Osteocyte (in vitro differentiated cells): ENCODE data around the gene FBP2. TPM values are rescaled to one million over a fixed set of nuclear protein-coding genes. Genes with fewer than 3 reads are reported as not detected.

Source experiments
- DNase-seq: peaks from one replicate; pipeline ENCODE4 v3.0.0; 2021; ENCODE audit warnings: mixed read lengths; ENCODE audit not compliant: unreplicated experiment; ENCODE audit errors: extremely low spot score
- H3K27ac Mint-ChIP-seq: one replicate; pipeline ENCODE4 v1.8.0; 2021; ENCODE audit warnings: mild to moderate bottlenecking, mixed read lengths; ENCODE audit not compliant: unreplicated experiment
- H3K27me3 Mint-ChIP-seq: one replicate; pipeline ENCODE4 v1.8.0; 2021; ENCODE audit warnings: mixed read lengths; ENCODE audit not compliant: unreplicated experiment
- H3K36me3 Mint-ChIP-seq: one replicate; pipeline ENCODE4 v1.8.0; 2021; ENCODE audit warnings: mixed read lengths; ENCODE audit not compliant: unreplicated experiment
- H3K4me1 Mint-ChIP-seq: one replicate; pipeline ENCODE4 v1.8.0; 2021; ENCODE audit warnings: mixed read lengths; ENCODE audit not compliant: unreplicated experiment
- H3K4me3 Mint-ChIP-seq: one replicate; pipeline ENCODE4 v1.8.0; 2021; ENCODE audit warnings: mild to moderate bottlenecking, moderate library complexity, mixed read lengths; ENCODE audit not compliant: unreplicated experiment
- H3K9me3 Mint-ChIP-seq: one replicate; pipeline ENCODE4 v1.8.0; 2021; ENCODE audit warnings: mixed read lengths; ENCODE audit not compliant: unreplicated experiment
- total RNA-seq: library from RNA; stranded (reverse); gene quantifications from 2 replicates; pipeline ENCODE4 v1.2.1, GENCODE V29; 2021
- TF ChIP-seq, protein P1 (sequence below): fragments of 200-600 bp; sonication (generic); IDR thresholded peaks from 2 replicates; pipeline ENCODE4 v1.5.0; 2021; ENCODE audit warnings: antibody characterized with exemption, mild to moderate bottlenecking, moderate library complexity

Gene FBP2
- total RNA-seq, 1 donor from 2014 or later: not detected

DNA sequence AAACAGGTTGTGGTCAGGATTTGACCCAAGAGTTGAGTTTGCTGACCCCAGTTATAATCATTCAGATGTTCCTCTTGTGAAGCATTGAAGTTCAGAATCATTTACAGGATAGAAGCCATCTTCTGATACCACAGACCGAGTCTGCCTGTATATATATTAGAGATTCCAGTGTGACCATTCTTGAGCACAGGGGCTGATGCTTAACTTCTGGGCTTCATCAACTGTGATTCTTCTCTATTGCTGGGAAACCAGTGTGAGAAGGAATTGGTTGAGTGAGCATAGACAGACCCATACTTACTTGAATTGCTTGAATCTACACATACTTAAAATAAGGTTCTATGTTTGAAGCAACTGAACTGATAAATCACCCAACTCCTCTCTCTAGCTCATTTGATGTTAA lies 66.7 kb downstream of the FBP2 start:
- Mint-ChIP-seq H3K27me3 (no peaks in the 10 kb centered on the region), H3K9me3 (no peaks in the 10 kb centered on the region), H3K4me3 (no peak overlapping the region), H3K4me1 (no peaks in the 10 kb centered on the region), H3K27ac (no peak overlapping the region), H3K36me3 (no peaks in the 10 kb centered on the region)
- DNase-seq: no peak
- TF ChIP-seq, protein P1, sequence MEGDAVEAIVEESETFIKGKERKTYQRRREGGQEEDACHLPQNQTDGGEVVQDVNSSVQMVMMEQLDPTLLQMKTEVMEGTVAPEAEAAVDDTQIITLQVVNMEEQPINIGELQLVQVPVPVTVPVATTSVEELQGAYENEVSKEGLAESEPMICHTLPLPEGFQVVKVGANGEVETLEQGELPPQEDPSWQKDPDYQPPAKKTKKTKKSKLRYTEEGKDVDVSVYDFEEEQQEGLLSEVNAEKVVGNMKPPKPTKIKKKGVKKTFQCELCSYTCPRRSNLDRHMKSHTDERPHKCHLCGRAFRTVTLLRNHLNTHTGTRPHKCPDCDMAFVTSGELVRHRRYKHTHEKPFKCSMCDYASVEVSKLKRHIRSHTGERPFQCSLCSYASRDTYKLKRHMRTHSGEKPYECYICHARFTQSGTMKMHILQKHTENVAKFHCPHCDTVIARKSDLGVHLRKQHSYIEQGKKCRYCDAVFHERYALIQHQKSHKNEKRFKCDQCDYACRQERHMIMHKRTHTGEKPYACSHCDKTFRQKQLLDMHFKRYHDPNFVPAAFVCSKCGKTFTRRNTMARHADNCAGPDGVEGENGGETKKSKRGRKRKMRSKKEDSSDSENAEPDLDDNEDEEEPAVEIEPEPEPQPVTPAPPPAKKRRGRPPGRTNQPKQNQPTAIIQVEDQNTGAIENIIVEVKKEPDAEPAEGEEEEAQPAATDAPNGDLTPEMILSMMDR: no peak

DNA sequence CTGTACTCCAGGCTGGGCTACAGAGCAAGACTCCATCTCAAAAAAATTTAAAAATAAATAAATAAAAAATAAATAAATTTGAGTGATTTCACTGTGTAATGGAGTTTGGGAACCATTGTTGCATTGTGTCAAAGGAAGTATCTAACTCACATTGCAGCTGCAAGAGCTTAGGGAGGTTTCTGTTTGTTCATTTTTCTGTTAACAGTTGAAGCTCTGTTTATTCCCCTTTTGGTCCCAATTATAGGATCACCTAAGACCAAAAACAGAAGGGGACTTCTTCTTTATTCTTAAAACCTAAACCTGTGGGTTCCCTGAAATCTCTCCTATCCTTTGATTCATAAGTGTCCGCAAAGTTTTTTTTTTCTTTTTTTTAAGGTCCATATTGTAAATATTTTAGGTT lies 67.4 kb downstream of the FBP2 start:
- Mint-ChIP-seq H3K27me3 (no peaks in the 10 kb centered on the region), H3K9me3 (no peaks in the 10 kb centered on the region), H3K27ac (no peak overlapping the region), H3K36me3 (no peaks in the 10 kb centered on the region), H3K4me1 (no peaks in the 10 kb centered on the region), H3K4me3 (no peak overlapping the region)
- TF ChIP-seq, protein P1: no peak
- no peak for DNase-seq

- H3K4me1 Mint-ChIP-seq: no peaks in the 10 kb centered on the region
- no peaks in the 10 kb centered on the region for H3K9me3 Mint-ChIP-seq
- H3K27ac Mint-ChIP-seq: no peak overlapping the region
- no peak for DNase-seq
- no peak overlapping the region for H3K4me3 Mint-ChIP-seq
- TF ChIP-seq, protein P1: no peak
- no peaks in the 10 kb centered on the region for H3K36me3 Mint-ChIP-seq
- no peaks in the 10 kb centered on the region for H3K27me3 Mint-ChIP-seq
Measured at GRCh38 chr9:94525396-94526035, 68.1 kb downstream of the FBP2 start.

- H3K4me1 Mint-ChIP-seq: peaks cover 11% of the 10 kb centered on the region
- H3K27me3 Mint-ChIP-seq: no peaks in the 10 kb centered on the region
- TF ChIP-seq, protein P1: no peak
- H3K9me3 Mint-ChIP-seq: peaks cover under 1% of the 10 kb centered on the region
- H3K27ac Mint-ChIP-seq: no peak overlapping the region
- H3K36me3 Mint-ChIP-seq: no peaks in the 10 kb centered on the region
- H3K4me3 Mint-ChIP-seq: no peak overlapping the region
- no peak for DNase-seq
Measured at GRCh38 chr9:94517254-94517653, 76.4 kb downstream of the FBP2 start.

GRCh38 chr9:94514722-94515121 lies 78.9 kb downstream of the FBP2 start:
- TF ChIP-seq, protein P1: no peak
- peaks cover 25% of the 10 kb centered on the region for H3K4me1 Mint-ChIP-seq
- peaks cover 5% of the 10 kb centered on the region for H3K9me3 Mint-ChIP-seq
- no peak overlapping the region for H3K27ac Mint-ChIP-seq
- H3K27me3 Mint-ChIP-seq: no peaks in the 10 kb centered on the region
- no peak overlapping the region for H3K4me3 Mint-ChIP-seq
- no peak for DNase-seq
- no peaks in the 10 kb centered on the region for H3K36me3 Mint-ChIP-seq
